Measurements from ENCODE around the gene GIMAP8.

GRCh38 chr7:150462413-150462812 lies 12.0 kb downstream of the GIMAP8 start:
- TF ChIP-seq CTCF (IDR thresholded peaks at IDR 0.05) (no peak), POLR2A (IDR thresholded peaks at IDR 0.05) (no peak)
